ENCODE data around the gene SDS. TPM values are rescaled to one million over a fixed set of nuclear protein-coding genes. Genes with fewer than 3 reads are reported as not detected.

SDS gene
- total and polyA plus RNA-seq, 5 experiments from 2014 or later, result not detected

Other genes starting within 250 kb of the SDS start
- 10 to 100 TPM; 76.1 to 81.8 TPM for gene DDX54, start 218.4 kb downstream of the SDS start, total RNA-seq
- 10 to 100 TPM; 17.9 to 38.2 (median 24.3) TPM for gene DDX54, start 218.4 kb downstream of the SDS start, polyA plus RNA-seq
- gene RITA1, start 218.2 kb downstream of the SDS start, total RNA-seq, result 10 to 100 TPM; 12.8 to 17.1 TPM
- gene RITA1, start 218.2 kb downstream of the SDS start, polyA plus RNA-seq, result 10 to 100 TPM; 22.9 to 26.2 (median 24.6) TPM
- gene TPCN1, start 182.4 kb downstream of the SDS start, total RNA-seq, result 10 to 100 TPM; 81.2 to 83.0 TPM
- gene TPCN1, start 182.4 kb downstream of the SDS start, polyA plus RNA-seq, result 10 to 100 TPM in 2 of 3 donors, 1 to 10 TPM in 1; 6.7 to 16.5 (median 11.0) TPM
- 100 to 1,000 TPM; 131 to 136 TPM for gene SLC8B1, start 68.8 kb downstream of the SDS start, total RNA-seq
- gene SLC8B1, start 68.8 kb downstream of the SDS start, polyA plus RNA-seq, result 10 to 100 TPM; 26.3 to 71.2 (median 53.0) TPM
- gene PLBD2, start 45.3 kb downstream of the SDS start, total RNA-seq, result 10 to 100 TPM in 1 of 2 experiments, 1 to 10 TPM in 1; 9.7 to 13.1 TPM
- gene PLBD2, start 45.3 kb downstream of the SDS start, polyA plus RNA-seq, result 1 to 10 TPM; 5.1 to 9.4 (median 5.5) TPM
- not detected for gene SDSL, start 18.5 kb upstream of the SDS start, total RNA-seq
- gene SDSL, start 18.5 kb upstream of the SDS start, polyA plus RNA-seq, result not detected
- not detected for gene LHX5, start 68.0 kb upstream of the SDS start, total RNA-seq
- gene LHX5, start 68.0 kb upstream of the SDS start, polyA plus RNA-seq, result not detected